ENCODE measurements around the gene CDON. TPM values are rescaled to one million over a fixed set of nuclear protein-coding genes. Genes with fewer than 3 reads are reported as not detected.

The CDON gene
- total and polyA plus RNA-seq, 12 donors = 1.4 to 17.1 (median 8.9) TPM

DNA sequence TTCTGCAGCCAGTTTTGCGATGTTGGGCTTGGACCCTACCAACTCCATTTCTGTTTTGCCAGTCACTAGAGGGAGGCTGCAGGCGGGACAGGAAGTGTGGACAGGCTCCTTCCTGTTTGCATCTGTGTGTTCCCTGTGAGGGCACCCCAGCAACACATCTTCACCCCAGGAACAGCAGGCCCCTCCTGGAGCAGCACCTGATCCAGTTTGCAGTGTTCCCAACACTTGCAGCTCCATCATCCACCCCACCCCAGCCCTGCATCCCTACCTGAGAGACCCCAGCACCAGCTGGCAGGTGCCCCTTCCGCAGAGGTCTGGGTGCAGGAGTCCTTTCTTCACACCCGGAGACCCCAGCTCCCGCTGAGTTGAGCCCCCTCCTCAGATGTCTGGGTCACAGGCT, 124.2 kb downstream of the CDON start:
- no peaks in the 10 kb centered on the region for H3K9me3 ChIP-seq
- H3K4me1 ChIP-seq = peaks cover 7 to 26% (median 17%) of the 10 kb centered on the region in 9 donors
- H3K27me3 ChIP-seq = no peaks in the 10 kb centered on the region
- no peaks in the 10 kb centered on the region for H3K36me3 ChIP-seq
- H3K4me3 ChIP-seq = no peak overlapping the region
- ATAC-seq (no peak), DNase-seq (no peak)
- intact Hi-C loops (cut with DNase I) = loop anchor here in 1 of 10 donors (10.0 kb wide), 1 partner anchor 56 kb away; no protein-coding TSS in a partner anchor
- no peak overlapping the region for H3K27ac ChIP-seq
- 89 to 93% methylated on average over 5 of the region's 5 CpGs for WGBS, 2 donors
- TF ChIP-seq, protein P1, sequence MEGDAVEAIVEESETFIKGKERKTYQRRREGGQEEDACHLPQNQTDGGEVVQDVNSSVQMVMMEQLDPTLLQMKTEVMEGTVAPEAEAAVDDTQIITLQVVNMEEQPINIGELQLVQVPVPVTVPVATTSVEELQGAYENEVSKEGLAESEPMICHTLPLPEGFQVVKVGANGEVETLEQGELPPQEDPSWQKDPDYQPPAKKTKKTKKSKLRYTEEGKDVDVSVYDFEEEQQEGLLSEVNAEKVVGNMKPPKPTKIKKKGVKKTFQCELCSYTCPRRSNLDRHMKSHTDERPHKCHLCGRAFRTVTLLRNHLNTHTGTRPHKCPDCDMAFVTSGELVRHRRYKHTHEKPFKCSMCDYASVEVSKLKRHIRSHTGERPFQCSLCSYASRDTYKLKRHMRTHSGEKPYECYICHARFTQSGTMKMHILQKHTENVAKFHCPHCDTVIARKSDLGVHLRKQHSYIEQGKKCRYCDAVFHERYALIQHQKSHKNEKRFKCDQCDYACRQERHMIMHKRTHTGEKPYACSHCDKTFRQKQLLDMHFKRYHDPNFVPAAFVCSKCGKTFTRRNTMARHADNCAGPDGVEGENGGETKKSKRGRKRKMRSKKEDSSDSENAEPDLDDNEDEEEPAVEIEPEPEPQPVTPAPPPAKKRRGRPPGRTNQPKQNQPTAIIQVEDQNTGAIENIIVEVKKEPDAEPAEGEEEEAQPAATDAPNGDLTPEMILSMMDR (IDR thresholded peaks at IDR 0.05) = no peak

DNA sequence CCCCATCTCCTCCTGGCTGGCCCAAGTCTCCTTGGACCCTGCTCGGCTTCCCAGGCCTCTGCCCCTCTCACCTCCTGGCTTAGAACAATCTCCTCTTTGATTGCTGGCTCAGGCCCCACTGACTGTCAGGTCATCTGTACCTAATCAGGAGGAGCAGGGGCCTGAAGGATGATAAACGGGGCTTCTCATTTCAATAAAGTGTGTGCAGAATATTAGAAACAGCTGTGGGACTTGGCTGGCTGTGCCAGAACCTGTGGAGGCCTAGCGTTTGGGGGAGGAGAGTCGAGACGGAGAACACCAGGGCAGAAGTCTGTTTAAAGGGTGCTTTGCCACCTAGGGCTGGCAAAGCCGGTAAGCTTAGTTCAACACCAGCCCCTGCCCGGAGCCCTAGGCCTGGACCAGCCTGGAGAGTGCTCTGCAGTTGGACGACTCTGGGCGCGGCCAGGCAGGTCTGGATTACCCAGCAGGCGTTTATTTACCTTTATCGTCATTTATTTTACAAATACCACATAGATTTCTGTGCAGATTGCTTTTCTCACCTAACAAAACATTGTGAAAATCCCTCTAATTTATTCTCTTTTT, 127.0 kb downstream of the CDON start:
- Histone ChIP-seq H3K9me3 (no peaks in the 10 kb centered on the region), H3K27ac (no peak overlapping the region), H3K4me1 (peaks cover 0 to 8% (median 0%) of the 10 kb centered on the region in 9 donors), H3K4me3 (no peak overlapping the region), H3K36me3 (no peaks in the 10 kb centered on the region), H3K27me3 (peaks cover 0 to 9% (median 0%) of the 10 kb centered on the region in 7 donors)
- TF ChIP-seq, protein P1 (IDR thresholded peaks at IDR 0.05) = no peak
- ATAC-seq (no peak), DNase-seq (no peak)
- 76 to 79% methylated on average over 12 of the region's 12 CpGs for WGBS, 2 donors
- intact Hi-C loops (cut with DNase I) = loop anchor here in 1 of 10 donors (10.0 kb wide), 1 partner anchor 59 kb away; no protein-coding TSS in a partner anchor

DNA sequence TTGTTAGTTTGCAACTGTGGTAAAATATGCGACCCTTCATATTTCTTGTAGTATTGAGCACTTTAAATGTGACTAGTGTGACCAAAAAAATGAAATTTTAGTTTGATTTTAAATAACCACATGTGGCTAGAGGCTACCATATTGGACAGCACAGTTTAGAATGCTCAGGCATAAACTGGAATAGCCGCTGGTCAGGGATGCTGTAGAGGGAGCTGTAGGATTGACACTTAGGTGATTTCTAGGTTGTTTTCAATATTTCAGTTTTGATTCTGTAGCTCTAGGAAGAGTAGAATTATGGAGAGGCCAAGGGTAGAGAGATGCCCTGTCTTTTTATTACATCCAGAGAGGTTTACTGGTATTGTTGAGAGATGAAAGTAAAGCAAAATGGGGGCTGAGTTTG, 127.6 kb downstream of the CDON start:
- 95 to 98% methylated on average over 2 of the region's 2 CpGs for WGBS, 2 donors
- intact Hi-C loops (cut with DNase I) = loop anchor here in 1 of 10 donors (10.0 kb wide), 1 partner anchor 60 kb away; no protein-coding TSS in a partner anchor

DNA sequence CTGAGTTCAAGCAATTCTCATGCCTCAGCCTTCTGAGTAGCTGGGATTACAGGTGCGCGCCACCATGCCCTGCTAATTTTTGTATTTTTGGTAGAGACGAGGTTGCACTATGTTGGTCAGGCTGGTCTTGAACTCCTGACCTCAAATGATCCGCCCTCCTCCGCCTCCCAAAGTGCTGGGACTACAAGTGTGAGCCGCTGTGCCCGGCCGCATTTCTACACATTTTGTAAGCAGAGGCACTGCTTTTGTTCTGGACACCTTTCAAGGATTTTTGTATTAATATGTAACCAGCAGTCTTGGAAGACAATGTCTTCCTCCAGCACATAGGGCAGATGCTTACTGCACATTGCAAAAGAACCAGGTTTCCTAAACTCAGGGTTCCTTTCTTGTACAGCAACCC, 128.2 kb downstream of the CDON start:
- Histone ChIP-seq H3K4me1 (peaks cover 0 to 8% (median 0%) of the 10 kb centered on the region in 9 donors), H3K4me3 (no peak overlapping the region), H3K27me3 (peaks cover 0 to 15% (median 0%) of the 10 kb centered on the region in 7 donors), H3K9me3 (no peaks in the 10 kb centered on the region), H3K27ac (no peak overlapping the region), H3K36me3 (no peaks in the 10 kb centered on the region)
- TF ChIP-seq, protein P1 (IDR thresholded peaks at IDR 0.05) = no peak
- DNase-seq = no peak
- no peak for ATAC-seq
- 94 to 96% methylated on average over 8 of the region's 8 CpGs for WGBS, 2 donors
- intact Hi-C loops (cut with DNase I) = loop anchor here in 1 of 10 donors (5.0 to 10.0 kb wide), 2 partner anchors 60 to 253 kb away; no protein-coding TSS in a partner anchor

More for the DNA sequence above, 127.6 kb downstream of the CDON start:
- DNase-seq = no peak
- peaks cover 0 to 12% (median 0%) of the 10 kb centered on the region in 7 donors for H3K27me3 ChIP-seq
- no peak for ATAC-seq
- H3K27ac ChIP-seq = no peak overlapping the region
- TF ChIP-seq, protein P1 (IDR thresholded peaks at IDR 0.05) = no peak
- H3K36me3 ChIP-seq = no peaks in the 10 kb centered on the region
- H3K9me3 ChIP-seq = no peaks in the 10 kb centered on the region
- no peak overlapping the region for H3K4me3 ChIP-seq
- H3K4me1 ChIP-seq = peaks cover 0 to 8% (median 0%) of the 10 kb centered on the region in 9 donors

Data from heart right ventricle (tissue), 16 donors.